Cardiac fibroblast (primary cell): ENCODE data around the gene PIGN.

Experiments
- DNase-seq, 2 donors: peaks; one replicate each; pipeline versions ENCODE4 v3.0.0 to v3.0.0-alpha.2; 2010; ENCODE audit warnings: low read depth in 2 of 2
- H3K4me3 ChIP-seq, 2 donors: replicated peaks in 1 of 2; 1 replicate in 1 of 2; 2 replicates in 1 of 2; pipeline ENCODE4 v1.5.1; 2011; ENCODE audit warnings: low read depth in 2 of 2, low read length in 2 of 2, mild to moderate bottlenecking in 2 of 2, moderate library complexity in 1 of 2
- CTCF ChIP-seq: IDR thresholded peaks from one replicate; pipeline ENCODE4 v1.5.1; 2011; ENCODE audit warnings: low read depth, mild to moderate bottlenecking, low read length, inconsistent platforms

PIGN gene

GRCh38 chr18:62105376-62105775 lies 81.5 kb downstream of the PIGN start:
- DNase-seq, result peak; percentile 49 to 63

GRCh38 chr18:62102221-62102620 lies 84.6 kb downstream of the PIGN start:
- TF ChIP-seq CTCF, result no peak
- no peak overlapping the region for H3K4me3 ChIP-seq
- no peak for DNase-seq

More at GRCh38 chr18:62105376-62105775, 81.5 kb downstream of the PIGN start:
- TF ChIP-seq CTCF, result no peak
- H3K4me3 ChIP-seq, result no peak overlapping the region

- H3K4me3 ChIP-seq, result no peak overlapping the region
- TF ChIP-seq CTCF, result no peak
- DNase-seq, result peak; percentile 40 to 74
Measured at GRCh38 chr18:62101321-62101721, 85.5 kb downstream of the PIGN start.

- no peak overlapping the region for H3K4me3 ChIP-seq
- no peak for DNase-seq
- TF ChIP-seq CTCF, result no peak
Measured at GRCh38 chr18:62098960-62099359, 87.9 kb downstream of the PIGN start.

- DNase-seq, result no peak
- TF ChIP-seq CTCF, result no peak
- H3K4me3 ChIP-seq, result no peak overlapping the region
Measured at GRCh38 chr18:62097698-62098097, 89.2 kb downstream of the PIGN start.

- peak; percentile 6 to 51 for DNase-seq
- H3K4me3 ChIP-seq, result no peak overlapping the region
- TF ChIP-seq CTCF, result no peak
Measured at GRCh38 chr18:62091487-62092120, 95.3 kb downstream of the PIGN start.

- TF ChIP-seq CTCF, result no peak
- no peak for DNase-seq
- H3K4me3 ChIP-seq, result no peak overlapping the region
Measured at GRCh38 chr18:62089174-62089573, 97.7 kb downstream of the PIGN start.
